Measurements from ENCODE around the gene TCF25.
"Not testable (repeated sequence)": the region's sequence is repeated elsewhere in the genome, so short reads cannot be mapped to it uniquely, and the experiment has no call there.

Gene TCF25

GRCh38 chr16:89844739-89845339, 28.6 kb upstream of the TCF25 start:
- DNase-seq: no peak

- no peak for DNase-seq
These were observed 28.0 kb upstream of the TCF25 start for GRCh38 chr16:89845417-89845816.

GRCh38 chr16:89847051-89847939, 26.1 kb upstream of the TCF25 start:
- DNase-seq: no peak

GRCh38 chr16:89847940-89848297, 25.5 kb upstream of the TCF25 start:
- no peak for DNase-seq

GRCh38 chr16:89848974-89849373, 24.4 kb upstream of the TCF25 start:
- DNase-seq: no peak

- no peak for DNase-seq
These were observed 19.9 kb upstream of the TCF25 start for GRCh38 chr16:89853306-89853993.

GRCh38 chr16:89855301-89855945, 18.0 kb upstream of the TCF25 start:
- DNase-seq: no peak

GRCh38 chr16:89855986-89856385, 17.4 kb upstream of the TCF25 start:
- DNase-seq: no peak

- DNase-seq: no peak
These were observed 14.3 kb upstream of the TCF25 start for GRCh38 chr16:89858973-89859614.

- no peak for DNase-seq
These were observed 13.8 kb upstream of the TCF25 start for GRCh38 chr16:89859615-89860007.

- peak; percentile 81 for DNase-seq
These were observed 12.6 kb upstream of the TCF25 start for GRCh38 chr16:89860747-89861304.

GRCh38 chr16:89861648-89862047, 11.7 kb upstream of the TCF25 start:
- DNase-seq: no peak

GRCh38 chr16:89862732-89863131, 10.7 kb upstream of the TCF25 start:
- no peak for DNase-seq

- DNase-seq: peak; percentile 34
These were observed 9.5 kb upstream of the TCF25 start for GRCh38 chr16:89863741-89864526.

GRCh38 chr16:89864527-89864820, 8.9 kb upstream of the TCF25 start:
- peak; percentile 15 for DNase-seq

GRCh38 chr16:89867918-89868317, 5.5 kb upstream of the TCF25 start:
- no peak for DNase-seq

- no peak for DNase-seq
These were observed 3.5 kb upstream of the TCF25 start for GRCh38 chr16:89869911-89870310.

- no peak for DNase-seq
These were observed 3.0 kb upstream of the TCF25 start for GRCh38 chr16:89870440-89870839.

GRCh38 chr16:89871895-89872294, 1.5 kb upstream of the TCF25 start:
- no peak for DNase-seq

GRCh38 chr16:89873972-89874689, 739 bp downstream of the TCF25 start:
- peak; percentile 97 for DNase-seq

GRCh38 chr16:89879123-89879522, 5.7 kb downstream of the TCF25 start:
- DNase-seq: not testable (repeated sequence)
